GM10248 (cell line): ENCODE data around the gene RERE.

Source experiments
- CTCF ChIA-PET: fragments of 300-600 bp; sonication (Branson Sonifier 250); formaldehyde crosslinking; extraction: SDS; loops from one replicate; lab custom pipeline; 2021; ENCODE audit warnings: antibody characterized with exemption; lab: Yijun Ruan, JAX
- POLR2A ChIA-PET: fragments of 350-650 bp; sonication (Branson Sonifier 250); formaldehyde crosslinking; extraction: SDS; loops from one replicate; lab custom pipeline; 2020; ENCODE audit warnings: antibody characterized with exemption; lab: Yijun Ruan, JAX
- DNase-seq: peaks from one replicate; pipeline ENCODE4 v3.0.0; 2012; ENCODE audit errors: extremely low spot score
- CTCF ChIP-seq: IDR thresholded peaks from 2 replicates; pipeline ENCODE4 v1.5.1; 2012; ENCODE audit warnings: mild to moderate bottlenecking, low read depth; ENCODE audit errors: extremely low read depth, missing control alignments, control extremely low read depth

Gene RERE

GRCh38 chr1:8716238-8716637, 101.2 kb downstream of the RERE start:
- CTCF ChIA-PET = interaction anchor here (0.5 to 4.3 kb wide), 6 partner anchors 10 to 1326 kb away, joined by 3 to 31 read pairs (median 4); no protein-coding TSS in a partner anchor

GRCh38 chr1:8714173-8714572, 103.3 kb downstream of the RERE start:
- ChIA-PET POLR2A (no interaction called here), CTCF (interaction anchor here (1.9 to 4.9 kb wide), 2 partner anchors 10 to 13 kb away, joined by 8 to 18 read pairs; no protein-coding TSS in a partner anchor)
- DNase-seq = no peak
- no peak for TF ChIP-seq CTCF

More at GRCh38 chr1:8716238-8716637, 101.2 kb downstream of the RERE start:
- POLR2A ChIA-PET = interaction anchor here (0.7 kb wide), 2 partner anchors 12 to 139 kb away, joined by 4 to 5 read pairs; no protein-coding TSS in a partner anchor
- DNase-seq = no peak
- no peak for TF ChIP-seq CTCF

GRCh38 chr1:8712413-8713231, 104.8 kb downstream of the RERE start:
- ChIA-PET CTCF (interaction anchor here (1.1 to 4.9 kb wide), 3 partner anchors 9 to 100 kb away, joined by 3 to 18 read pairs (median 8); no protein-coding TSS in a partner anchor), POLR2A (interaction anchor here (0.6 kb wide), 1 partner anchor 15 kb away, joined by 4 read pairs; no protein-coding TSS in a partner anchor)
- DNase-seq = no peak
- TF ChIP-seq CTCF = no peak

GRCh38 chr1:8711873-8712412, 105.5 kb downstream of the RERE start:
- TF ChIP-seq CTCF = no peak
- ChIA-PET CTCF (interaction anchor here (1.1 to 4.9 kb wide), 2 partner anchors 15 to 101 kb away, joined by 3 to 18 read pairs; no protein-coding TSS in a partner anchor), POLR2A (no interaction called here)
- no peak for DNase-seq

- no peak for DNase-seq
- ChIA-PET CTCF (interaction anchor here (4.9 kb wide), 1 partner anchor 16 kb away, joined by 18 read pairs; no protein-coding TSS in a partner anchor), POLR2A (interaction anchor here (0.6 kb wide), 1 partner anchor 26 kb away, joined by 4 read pairs; no protein-coding TSS in a partner anchor)
- TF ChIP-seq CTCF = no peak
Observed at GRCh38 chr1:8711151-8711550, 106.3 kb downstream of the RERE start.

GRCh38 chr1:8708259-8708658, 109.2 kb downstream of the RERE start:
- POLR2A ChIA-PET = no interaction called here
- DNase-seq = no peak
- no peak for TF ChIP-seq CTCF
- CTCF ChIA-PET = interaction anchor here (1.3 to 3.9 kb wide), 7 partner anchors 10 to 141 kb away, joined by 4 to 15 read pairs (median 7); no protein-coding TSS in a partner anchor
